ENCODE results near the gene KCNC3. TPM values are rescaled to one million over a fixed set of nuclear protein-coding genes. Genes with fewer than 3 reads are reported as not detected.

KCNC3 gene
- total and polyA plus RNA-seq, 12 donors, result 0.88 to 4.0 (median 2.3) TPM

- Histone ChIP-seq H3K4me3 (no peak overlapping the region), H3K27ac (no peak overlapping the region), H3K36me3 (peaks cover 0 to 27% (median 0%) of the 10 kb centered on the region in 9 donors), H3K4me1 (peaks cover 0 to 1% (median 0%) of the 10 kb centered on the region in 9 donors), H3K27me3 (no peaks in the 10 kb centered on the region), H3K9me3 (no peaks in the 10 kb centered on the region)
- TF ChIP-seq CTCF (IDR thresholded peaks at IDR 0.05), result no peak
- intact Hi-C loops (cut with DNase I), result no loop called here
- DNase-seq (no peak), ATAC-seq (no peak)
- WGBS, 2 donors, result 75 to 81% methylated on average over 8 of the region's 8 CpGs
Observed at GRCh38 chr19:50264483-50265186, 64.5 kb downstream of the KCNC3 start.

DNA sequence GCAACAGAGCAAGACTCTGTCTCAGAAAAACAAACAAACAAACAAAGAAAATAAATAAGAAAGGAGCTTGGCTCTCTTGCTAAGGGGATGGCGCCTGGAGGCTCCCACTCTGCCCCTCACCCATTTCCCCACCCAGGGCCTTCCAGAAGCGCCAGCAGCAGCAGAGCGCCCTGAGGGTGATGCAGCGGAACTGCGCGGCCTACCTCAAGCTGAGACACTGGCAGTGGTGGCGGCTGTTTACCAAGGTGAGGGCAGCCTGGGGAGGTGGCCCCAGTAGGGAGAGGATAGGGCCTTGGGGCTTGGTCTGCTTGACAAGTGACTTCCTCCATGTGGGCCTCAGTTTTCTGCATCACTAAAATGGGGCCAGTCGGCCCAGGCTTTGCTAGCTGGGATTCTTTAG is 66.0 kb downstream of the KCNC3 start:
- 92 to 96% methylated on average over 8 of the region's 8 CpGs for WGBS, 2 donors
- Histone ChIP-seq H3K4me1 (no peaks in the 10 kb centered on the region), H3K36me3 (peaks cover 0 to 33% (median 0%) of the 10 kb centered on the region in 9 donors), H3K27ac (no peak overlapping the region), H3K4me3 (no peak overlapping the region), H3K27me3 (no peaks in the 10 kb centered on the region), H3K9me3 (no peaks in the 10 kb centered on the region)
- TF ChIP-seq CTCF (IDR thresholded peaks at IDR 0.05), result no peak
- DNase-seq (no peak), ATAC-seq (no peak)
- intact Hi-C loops (cut with DNase I), result no loop called here

Other genes with a start within 250 kb of the KCNC3 start
- gene IZUMO2, start 166.1 kb downstream of the KCNC3 start, total RNA-seq, result not detected
- not detected for gene IZUMO2, start 166.1 kb downstream of the KCNC3 start, polyA plus RNA-seq
- gene MYH14, start 125.8 kb downstream of the KCNC3 start, total RNA-seq, result 100 to 1,000 TPM in 5 of 10 donors, 10 to 100 TPM in 5; 82.2 to 124 (median 102) TPM
- 100 to 1,000 TPM in 1 of 2 donors, 10 to 100 TPM in 1; 29.3 to 149 TPM for gene MYH14, start 125.8 kb downstream of the KCNC3 start, polyA plus RNA-seq
- under 1 TPM in 2 of 10 donors, not detected in 8; 0.22 to 0.56 TPM for gene NAPSA, start 36.3 kb upstream of the KCNC3 start, total RNA-seq
- 1 to 10 TPM in 1 of 2 donors, under 1 TPM in 1; 0.25 to 1.1 TPM for gene NAPSA, start 36.3 kb upstream of the KCNC3 start, polyA plus RNA-seq
- gene NR1H2, start 47.1 kb upstream of the KCNC3 start, total RNA-seq, result 10 to 100 TPM; 64.0 to 96.7 (median 69.8) TPM
- gene NR1H2, start 47.1 kb upstream of the KCNC3 start, polyA plus RNA-seq, result 100 to 1,000 TPM in 1 of 2 donors, 10 to 100 TPM in 1; 90.7 to 125 TPM
- 10 to 100 TPM in 6 of 10 donors, 1 to 10 TPM in 4; 4.2 to 15.0 (median 10.7) TPM for gene POLD1, start 55.0 kb upstream of the KCNC3 start, total RNA-seq
- gene POLD1, start 55.0 kb upstream of the KCNC3 start, polyA plus RNA-seq, result 10 to 100 TPM; 14.2 to 28.3 TPM
- gene SPIB, start 89.6 kb upstream of the KCNC3 start, total RNA-seq, result under 1 TPM in 2 of 10 donors, not detected in 8; 0.20 to 0.42 TPM
- gene SPIB, start 89.6 kb upstream of the KCNC3 start, polyA plus RNA-seq, result under 1 TPM in 1 of 2 donors, not detected in 1; 0.10 TPM
- under 1 TPM in 2 of 10 donors, not detected in 8; 0.13 to 0.35 TPM for gene MYBPC2, start 103.5 kb upstream of the KCNC3 start, total RNA-seq
- gene MYBPC2, start 103.5 kb upstream of the KCNC3 start, polyA plus RNA-seq, result under 1 TPM in 1 of 2 donors, not detected in 1; 0.01 TPM
- gene EMC10, start 147.1 kb upstream of the KCNC3 start, total RNA-seq, result 100 to 1,000 TPM in 3 of 10 donors, 10 to 100 TPM in 7; 73.6 to 152 (median 88.9) TPM
- 100 to 1,000 TPM in 1 of 2 donors, 10 to 100 TPM in 1; 84.3 to 113 TPM for gene EMC10, start 147.1 kb upstream of the KCNC3 start, polyA plus RNA-seq
- gene GARIN5A, start 147.5 kb upstream of the KCNC3 start, total RNA-seq, result 1 to 10 TPM; 1.2 to 4.3 (median 2.0) TPM
- 1 to 10 TPM; 1.5 to 1.8 TPM for gene GARIN5A, start 147.5 kb upstream of the KCNC3 start, polyA plus RNA-seq
- 10 to 100 TPM; 13.3 to 42.3 (median 25.2) TPM for gene JOSD2, start 181.8 kb upstream of the KCNC3 start, total RNA-seq
- gene JOSD2, start 181.8 kb upstream of the KCNC3 start, polyA plus RNA-seq, result 10 to 100 TPM; 64.0 to 69.6 TPM
- not detected for gene ASPDH, start 184.5 kb upstream of the KCNC3 start, total RNA-seq
- not detected for gene ASPDH, start 184.5 kb upstream of the KCNC3 start, polyA plus RNA-seq
- gene LRRC4B, start 239.1 kb upstream of the KCNC3 start, total RNA-seq, result 1 to 10 TPM in 2 of 10 donors, under 1 TPM in 8; 0.42 to 1.8 (median 0.68) TPM
- 1 to 10 TPM; 1.9 to 3.0 TPM for gene LRRC4B, start 239.1 kb upstream of the KCNC3 start, polyA plus RNA-seq

Data from heart right ventricle (tissue), 16 donors.